ENCODE measurements around the gene SEPTIN12. TPM values are rescaled to one million over a fixed set of nuclear protein-coding genes. Genes with fewer than 3 reads are reported as not detected.

SEPTIN12 gene
- total and polyA plus RNA-seq, 4 donors: not detected

- Histone ChIP-seq H3K9me3 (ENCODE audit: control insufficient read depth in 4 of 4, low read length in 3 of 4) (no peaks in the 10 kb centered on the region), H3K9ac (ENCODE audit: low read depth in 1 of 2, low read length in 2 of 2) (no peak overlapping the region), H3K27ac (ENCODE audit: low read depth in 1 of 2, low read length in 2 of 2) (no peak overlapping the region), H3K4me3 (ENCODE audit: low read depth in 1 of 3, low read length in 3 of 3) (no peak overlapping the region), H3K36me3 (ENCODE audit: control insufficient read depth in 4 of 4, insufficient read depth in 3 of 4, low read depth in 1 of 4, low read length in 3 of 4) (peaks cover 13 to 79% (median 57%) of the 10 kb centered on the region in 4 donors), H3K4me1 (ENCODE audit: control insufficient read depth in 4 of 4, insufficient read depth in 4 of 4, low read length in 3 of 4) (no peaks in the 10 kb centered on the region), H3K27me3 (ENCODE audit: control insufficient read depth in 4 of 4, insufficient read depth in 4 of 4, low read length in 3 of 4) (no peaks in the 10 kb centered on the region)
- DNase-seq (ENCODE audit: low spot score): no peak
- 90% methylated on average over 11 of the region's 11 CpGs for WGBS
- TF ChIP-seq HNF4G (IDR thresholded peaks at IDR 0.05) (no peak), SP1 (IDR thresholded peaks at IDR 0.05) (no peak), RXRA (IDR thresholded peaks at IDR 0.05) (no peak), CTCF (IDR thresholded peaks at IDR 0.05; ENCODE audit: low read depth, low read length, missing input control) (no peak), ATF3 (IDR thresholded peaks at IDR 0.05) (no peak), MAX (IDR thresholded peaks at IDR 0.05) (no peak), ZBTB33 (IDR thresholded peaks at IDR 0.05) (no peak), RAD21 (IDR thresholded peaks at IDR 0.05) (no peak), REST (IDR thresholded peaks at IDR 0.05) (no peak), NR2F2 (IDR thresholded peaks at IDR 0.05) (no peak), EGR1 (IDR thresholded peaks at IDR 0.05; ENCODE audit: low read depth in 2 of 2) (no peak)
Measured at GRCh38 chr16:4828567-4829321, 40.6 kb upstream of the SEPTIN12 start.

- 95% methylated on average over 10 of the region's 10 CpGs for WGBS
- H3K27ac ChIP-seq (ENCODE audit: low read depth in 1 of 2, low read length in 2 of 2): no peak overlapping the region
- H3K9me3 ChIP-seq (ENCODE audit: control insufficient read depth in 4 of 4, low read length in 3 of 4): no peaks in the 10 kb centered on the region
- H3K4me3 ChIP-seq (ENCODE audit: low read depth in 1 of 3, low read length in 3 of 3): no peak overlapping the region
- no peaks in the 10 kb centered on the region for H3K27me3 ChIP-seq (ENCODE audit: control insufficient read depth in 4 of 4, insufficient read depth in 4 of 4, low read length in 3 of 4)
- no peaks in the 10 kb centered on the region for H3K4me1 ChIP-seq (ENCODE audit: control insufficient read depth in 4 of 4, insufficient read depth in 4 of 4, low read length in 3 of 4)
- DNase-seq (ENCODE audit: low spot score): no peak
- H3K9ac ChIP-seq (ENCODE audit: low read depth in 1 of 2, low read length in 2 of 2): no peak overlapping the region
- H3K36me3 ChIP-seq (ENCODE audit: control insufficient read depth in 4 of 4, insufficient read depth in 3 of 4, low read depth in 1 of 4, low read length in 3 of 4): peaks cover 13 to 80% (median 55%) of the 10 kb centered on the region in 4 donors
- no peak for TF ChIP-seq CTCF (IDR thresholded peaks at IDR 0.05; ENCODE audit: low read depth, low read length, missing input control)
- TF ChIP-seq TAF1 (conservative IDR thresholded peaks at IDR 0.05): no peak
- TF ChIP-seq RXRA (IDR thresholded peaks at IDR 0.05): no peak
- TF ChIP-seq NR2F2 (IDR thresholded peaks at IDR 0.05): no peak
- TF ChIP-seq ATF3 (IDR thresholded peaks at IDR 0.05): no peak
- no peak for TF ChIP-seq FOXA2 (IDR thresholded peaks at IDR 0.05)
- TF ChIP-seq FOXA1 (IDR thresholded peaks at IDR 0.05): no peak
- TF ChIP-seq REST (IDR thresholded peaks at IDR 0.05): no peak
- TF ChIP-seq YY1 (IDR thresholded peaks at IDR 0.05): no peak
- TF ChIP-seq JUND (IDR thresholded peaks at IDR 0.05): no peak
- TF ChIP-seq SP1 (IDR thresholded peaks at IDR 0.05): no peak
- TF ChIP-seq HNF4A (conservative IDR thresholded peaks at IDR 0.05): no peak
- no peak for TF ChIP-seq HNF4G (IDR thresholded peaks at IDR 0.05)
Measured at GRCh38 chr16:4826980-4827379, 38.8 kb upstream of the SEPTIN12 start.
